ENCODE measurements around the gene PLEKHA1.

- TF ChIP-seq, protein P1, sequence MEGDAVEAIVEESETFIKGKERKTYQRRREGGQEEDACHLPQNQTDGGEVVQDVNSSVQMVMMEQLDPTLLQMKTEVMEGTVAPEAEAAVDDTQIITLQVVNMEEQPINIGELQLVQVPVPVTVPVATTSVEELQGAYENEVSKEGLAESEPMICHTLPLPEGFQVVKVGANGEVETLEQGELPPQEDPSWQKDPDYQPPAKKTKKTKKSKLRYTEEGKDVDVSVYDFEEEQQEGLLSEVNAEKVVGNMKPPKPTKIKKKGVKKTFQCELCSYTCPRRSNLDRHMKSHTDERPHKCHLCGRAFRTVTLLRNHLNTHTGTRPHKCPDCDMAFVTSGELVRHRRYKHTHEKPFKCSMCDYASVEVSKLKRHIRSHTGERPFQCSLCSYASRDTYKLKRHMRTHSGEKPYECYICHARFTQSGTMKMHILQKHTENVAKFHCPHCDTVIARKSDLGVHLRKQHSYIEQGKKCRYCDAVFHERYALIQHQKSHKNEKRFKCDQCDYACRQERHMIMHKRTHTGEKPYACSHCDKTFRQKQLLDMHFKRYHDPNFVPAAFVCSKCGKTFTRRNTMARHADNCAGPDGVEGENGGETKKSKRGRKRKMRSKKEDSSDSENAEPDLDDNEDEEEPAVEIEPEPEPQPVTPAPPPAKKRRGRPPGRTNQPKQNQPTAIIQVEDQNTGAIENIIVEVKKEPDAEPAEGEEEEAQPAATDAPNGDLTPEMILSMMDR (IDR thresholded peaks at IDR 0.05): no peak
- TF ChIP-seq POLR2A (IDR thresholded peaks at IDR 0.05) (no peak), EP300 (IDR thresholded peaks at IDR 0.05) (no peak), POLR2AphosphoS5 (IDR thresholded peaks at IDR 0.05) (no peak)
Observed at GRCh38 chr10:122336332-122336731, 38.2 kb upstream of the PLEKHA1 start.

Data from stomach (tissue), 4 donors.